ENCODE measurements around the gene HSP90AB1. TPM values are rescaled to one million over a fixed set of nuclear protein-coding genes. Genes with fewer than 3 reads are reported as not detected.
A peak's percentile ranks its signal among the peaks of the same experiment; 100 is the strongest.

The HSP90AB1 gene
- total and polyA plus RNA-seq, 2 donors: 220 to 600 TPM

- Histone ChIP-seq H3K4me1 (ENCODE audit: insufficient read depth) (no peaks in the 10 kb centered on the region), H3K36me3 (ENCODE audit: insufficient read depth) (no peaks in the 10 kb centered on the region), H3K27ac (ENCODE audit: low read depth) (peak overlapping the region; percentile 46), H3K4me3 (ENCODE audit: low read depth, low read length) (peak overlapping the region; percentile 65)
- 22% methylated on average over 15 of the region's 15 CpGs for WGBS
- DNase-seq (ENCODE audit: extremely low spot score): no peak
These were observed 10.9 kb downstream of the HSP90AB1 start for GRCh38 chr6:44257753-44258324.

- Histone ChIP-seq H3K4me3 (ENCODE audit: low read depth, low read length) (no peak overlapping the region), H3K36me3 (ENCODE audit: insufficient read depth) (no peaks in the 10 kb centered on the region), H3K4me1 (ENCODE audit: insufficient read depth) (no peaks in the 10 kb centered on the region), H3K27ac (ENCODE audit: low read depth) (no peak overlapping the region)
- DNase-seq (ENCODE audit: extremely low spot score): no peak
- WGBS: 87% methylated on average over 9 of the region's 9 CpGs
These were observed 11.5 kb downstream of the HSP90AB1 start for GRCh38 chr6:44258325-44258863.

- H3K4me1 ChIP-seq (ENCODE audit: insufficient read depth): no peaks in the 10 kb centered on the region
- DNase-seq (ENCODE audit: extremely low spot score): no peak
- 93% methylated on average over 3 of the region's 3 CpGs for WGBS
- no peak overlapping the region for H3K27ac ChIP-seq (ENCODE audit: low read depth)
- H3K4me3 ChIP-seq (ENCODE audit: low read depth, low read length): no peak overlapping the region
- H3K36me3 ChIP-seq (ENCODE audit: insufficient read depth): no peaks in the 10 kb centered on the region
These were observed 12.0 kb downstream of the HSP90AB1 start for GRCh38 chr6:44258921-44259320.

GRCh38 chr6:44260011-44260410 is 13.1 kb downstream of the HSP90AB1 start:
- no peaks in the 10 kb centered on the region for H3K36me3 ChIP-seq (ENCODE audit: insufficient read depth)
- no peak overlapping the region for H3K4me3 ChIP-seq (ENCODE audit: low read depth, low read length)
- WGBS: 96% methylated on average over 8 of the region's 8 CpGs
- H3K27ac ChIP-seq (ENCODE audit: low read depth): no peak overlapping the region
- H3K4me1 ChIP-seq (ENCODE audit: insufficient read depth): no peaks in the 10 kb centered on the region
- DNase-seq (ENCODE audit: extremely low spot score): no peak

- Histone ChIP-seq H3K4me3 (ENCODE audit: low read depth, low read length) (no peak overlapping the region), H3K36me3 (ENCODE audit: insufficient read depth) (no peaks in the 10 kb centered on the region), H3K27ac (ENCODE audit: low read depth) (no peak overlapping the region), H3K4me1 (ENCODE audit: insufficient read depth) (no peaks in the 10 kb centered on the region)
- no peak for DNase-seq (ENCODE audit: extremely low spot score)
- WGBS: 98% methylated on average over 6 of the region's 6 CpGs
These were observed 13.8 kb downstream of the HSP90AB1 start for GRCh38 chr6:44260451-44261297.

- no peak for DNase-seq (ENCODE audit: extremely low spot score)
- Histone ChIP-seq H3K4me3 (ENCODE audit: low read depth, low read length) (no peak overlapping the region), H3K36me3 (ENCODE audit: insufficient read depth) (no peaks in the 10 kb centered on the region), H3K4me1 (ENCODE audit: insufficient read depth) (no peaks in the 10 kb centered on the region), H3K27ac (ENCODE audit: low read depth) (no peak overlapping the region)
- 95% methylated on average over 8 of the region's 8 CpGs for WGBS
These were observed 14.7 kb downstream of the HSP90AB1 start for GRCh38 chr6:44261581-44261980.

- no peak overlapping the region for H3K4me3 ChIP-seq (ENCODE audit: low read depth, low read length)
- WGBS: 73% methylated on average over 7 of the region's 7 CpGs
- DNase-seq (ENCODE audit: extremely low spot score): no peak
- no peak overlapping the region for H3K27ac ChIP-seq (ENCODE audit: low read depth)
- H3K36me3 ChIP-seq (ENCODE audit: insufficient read depth): no peaks in the 10 kb centered on the region
- H3K4me1 ChIP-seq (ENCODE audit: insufficient read depth): no peaks in the 10 kb centered on the region
These were observed 15.8 kb downstream of the HSP90AB1 start for GRCh38 chr6:44262467-44263353.

- DNase-seq (ENCODE audit: extremely low spot score): no peak
- H3K36me3 ChIP-seq (ENCODE audit: insufficient read depth): no peaks in the 10 kb centered on the region
- H3K4me1 ChIP-seq (ENCODE audit: insufficient read depth): no peaks in the 10 kb centered on the region
- 57% methylated on average over 9 of the region's 9 CpGs for WGBS
- H3K4me3 ChIP-seq (ENCODE audit: low read depth, low read length): no peak overlapping the region
- H3K27ac ChIP-seq (ENCODE audit: low read depth): no peak overlapping the region
These were observed 16.6 kb downstream of the HSP90AB1 start for GRCh38 chr6:44263354-44264100.

- H3K27ac ChIP-seq (ENCODE audit: low read depth): no peak overlapping the region
- H3K36me3 ChIP-seq (ENCODE audit: insufficient read depth): no peaks in the 10 kb centered on the region
- no peaks in the 10 kb centered on the region for H3K4me1 ChIP-seq (ENCODE audit: insufficient read depth)
- peak overlapping the region; percentile 68 for H3K4me3 ChIP-seq (ENCODE audit: low read depth, low read length)
- no peak for DNase-seq (ENCODE audit: extremely low spot score)
- WGBS: 11% methylated on average over 13 of the region's 13 CpGs
These were observed 17.5 kb downstream of the HSP90AB1 start for GRCh38 chr6:44264154-44265006.

- H3K27ac ChIP-seq (ENCODE audit: low read depth): peak within 1 kb of the TSS; percentile 39
- WGBS: under 1% methylated on average over 72 of the region's 72 CpGs
- DNase-seq (ENCODE audit: extremely low spot score): peak; percentile 67
- no peaks in the 10 kb centered on the region for H3K36me3 ChIP-seq (ENCODE audit: insufficient read depth)
- no peaks in the 10 kb centered on the region for H3K4me1 ChIP-seq (ENCODE audit: insufficient read depth)
- H3K4me3 ChIP-seq (ENCODE audit: low read depth, low read length): peak within 1 kb of the TSS; percentile 68
These were observed 18.3 kb downstream of the HSP90AB1 start, which contains the start of gene NFKBIE for GRCh38 chr6:44265007-44265721. Gene NFKBIE (minus strand): TSS chr6:44265551. CDS start chr6:44265346, 205 bp downstream.

GRCh38 chr6:44265722-44266233 is 18.9 kb downstream of the HSP90AB1 start:
- WGBS: 64% methylated on average over 17 of the region's 17 CpGs

More at GRCh38 chr6:44265722-44266233, 18.9 kb downstream of the HSP90AB1 start:
- Histone ChIP-seq H3K4me1 (ENCODE audit: insufficient read depth) (no peaks in the 10 kb centered on the region), H3K27ac (ENCODE audit: low read depth) (no peak overlapping the region), H3K36me3 (ENCODE audit: insufficient read depth) (no peaks in the 10 kb centered on the region), H3K4me3 (ENCODE audit: low read depth, low read length) (peak overlapping the region; percentile 68)
- DNase-seq (ENCODE audit: extremely low spot score): no peak
